ENCODE results near the gene GNG7. TPM values are rescaled to one million over a fixed set of nuclear protein-coding genes. Genes with fewer than 3 reads are reported as not detected.

Gene GNG7
- total RNA-seq, 1 experiment from 2014 or later = 9.6 TPM

DNA sequence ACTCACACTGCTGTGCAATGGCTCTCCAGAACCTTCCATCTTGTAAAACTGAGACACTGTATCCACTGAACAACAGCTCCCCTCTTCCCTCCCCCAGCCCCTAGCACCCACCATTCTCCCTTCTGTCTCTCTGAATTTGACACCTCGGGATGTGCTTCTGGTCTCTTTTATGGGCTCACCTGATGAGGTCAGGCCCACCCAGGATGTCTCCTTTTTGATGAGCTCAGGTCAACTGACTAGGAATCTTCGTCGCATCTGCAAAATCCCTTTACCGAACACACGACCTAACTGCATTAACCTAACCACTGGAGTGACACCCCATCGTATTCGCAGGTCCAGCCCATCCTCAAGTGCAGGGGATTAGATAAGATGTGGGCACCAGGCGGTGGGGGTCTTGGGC lies 73.9 kb downstream of the GNG7 start:
- CTCF ChIA-PET = interaction anchor here (1.0 to 1.8 kb wide), 3 partner anchors 9 to 50 kb away, joined by 3 to 8 read pairs (median 6); no protein-coding TSS in a partner anchor
- peaks cover 3% of the 10 kb centered on the region; the same call in 1 of the 2 replicates for H3K4me1 Mint-ChIP-seq
- ATAC-seq = no peak
- no peak for TF ChIP-seq HMGXB4 (CRISPR knock-in tag; IDR thresholded peaks at IDR 0.05)
- no peak for TF ChIP-seq ZBTB43 (CRISPR knock-in tag; IDR thresholded peaks at IDR 0.05)
- no peak for TF ChIP-seq GRHL2 (CRISPR knock-in tag; IDR thresholded peaks at IDR 0.05; ENCODE audit: insufficient replicate concordance, severe bottlenecking)
- TF ChIP-seq SOX15 (CRISPR knock-in tag; IDR thresholded peaks at IDR 0.05) = no peak
- no peak for TF ChIP-seq CREM (CRISPR knock-in tag; IDR thresholded peaks at IDR 0.05)
- TF ChIP-seq SMAD4 (CRISPR knock-in tag; IDR thresholded peaks at IDR 0.05) = no peak
- no peak for TF ChIP-seq AR (CRISPR knock-in tag; IDR thresholded peaks at IDR 0.05)
- no peak for TF ChIP-seq ZNF263 (CRISPR knock-in tag; IDR thresholded peaks at IDR 0.05; ENCODE audit: low read depth)
- TF ChIP-seq, protein P1, sequence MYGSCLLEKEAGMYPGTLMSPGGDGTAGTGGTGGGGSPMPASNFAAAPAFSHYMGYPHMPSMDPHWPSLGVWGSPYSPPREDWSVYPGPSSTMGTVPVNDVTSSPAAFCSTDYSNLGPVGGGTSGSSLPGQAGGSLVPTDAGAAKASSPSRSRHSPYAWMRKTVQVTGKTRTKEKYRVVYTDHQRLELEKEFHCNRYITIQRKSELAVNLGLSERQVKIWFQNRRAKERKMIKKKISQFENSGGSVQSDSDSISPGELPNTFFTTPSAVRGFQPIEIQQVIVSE (CRISPR knock-in tag; IDR thresholded peaks at IDR 0.05; ENCODE audit: borderline replicate concordance) = no peak
- TF ChIP-seq ZNF138 (CRISPR knock-in tag; conservative IDR thresholded peaks at IDR 0.05) = no peak
- no peak for TF ChIP-seq JAZF1 (CRISPR knock-in tag; IDR thresholded peaks at IDR 0.05)
- no peak for TF ChIP-seq GTF2I (CRISPR knock-in tag; conservative IDR thresholded peaks at IDR 0.05)
- no peak for DNase-seq (ENCODE audit: low spot score)
- no peaks in the 10 kb centered on the region; the same call in 1 of the 2 replicates for H3K27me3 Mint-ChIP-seq (ENCODE audit: low read depth)
- no peak overlapping the region for H3K4me3 Mint-ChIP-seq
- POLR2A ChIA-PET = no interaction called here
- H3K9me3 Mint-ChIP-seq = peaks cover 37% of the 10 kb centered on the region
- H3K36me3 Mint-ChIP-seq = peaks cover 8% of the 10 kb centered on the region; the same call in 1 of the 2 replicates
- H3K27ac Mint-ChIP-seq = no peak overlapping the region

DNA sequence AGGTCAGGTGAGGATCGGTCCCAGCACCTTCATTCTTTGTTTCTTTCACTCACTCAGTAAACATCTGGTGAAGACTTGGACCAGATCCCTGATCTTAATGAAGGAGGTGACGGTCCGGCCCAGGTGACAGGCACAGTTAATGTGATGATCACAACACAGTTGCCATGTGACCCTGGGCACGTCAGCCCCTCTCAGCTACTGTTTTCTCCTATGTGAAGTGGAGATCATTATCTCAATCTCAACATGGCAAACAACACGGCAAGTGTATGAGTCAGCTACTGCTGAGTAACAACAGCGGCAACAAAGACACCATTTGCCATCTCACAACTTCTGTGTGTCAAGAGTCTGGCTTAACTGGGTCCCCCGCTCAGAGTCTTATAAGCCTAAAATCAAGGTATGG lies 74.6 kb downstream of the GNG7 start:
- H3K4me1 Mint-ChIP-seq = peaks cover 3% of the 10 kb centered on the region; the same call in 1 of the 2 replicates
- TF ChIP-seq ZNF532 (CRISPR knock-in tag; IDR thresholded peaks at IDR 0.05; ENCODE audit: borderline replicate concordance) (no peak), ZNF396 (CRISPR knock-in tag; IDR thresholded peaks at IDR 0.05; ENCODE audit: borderline replicate concordance) (no peak), ZNF263 (CRISPR knock-in tag; IDR thresholded peaks at IDR 0.05; ENCODE audit: low read depth) (no peak), JAZF1 (CRISPR knock-in tag; IDR thresholded peaks at IDR 0.05) (no peak)
- TF ChIP-seq, protein P2, sequence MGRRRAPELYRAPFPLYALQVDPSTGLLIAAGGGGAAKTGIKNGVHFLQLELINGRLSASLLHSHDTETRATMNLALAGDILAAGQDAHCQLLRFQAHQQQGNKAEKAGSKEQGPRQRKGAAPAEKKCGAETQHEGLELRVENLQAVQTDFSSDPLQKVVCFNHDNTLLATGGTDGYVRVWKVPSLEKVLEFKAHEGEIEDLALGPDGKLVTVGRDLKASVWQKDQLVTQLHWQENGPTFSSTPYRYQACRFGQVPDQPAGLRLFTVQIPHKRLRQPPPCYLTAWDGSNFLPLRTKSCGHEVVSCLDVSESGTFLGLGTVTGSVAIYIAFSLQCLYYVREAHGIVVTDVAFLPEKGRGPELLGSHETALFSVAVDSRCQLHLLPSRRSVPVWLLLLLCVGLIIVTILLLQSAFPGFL (CRISPR knock-in tag; IDR thresholded peaks at IDR 0.05; ENCODE audit: borderline replicate concordance) = no peak
- ChIA-PET POLR2A (interaction anchor here (0.6 kb wide), 1 partner anchor 240 kb away, joined by 3 read pairs; no protein-coding TSS in a partner anchor), CTCF (interaction anchor here (0.6 to 1.8 kb wide), 4 partner anchors 9 to 1998 kb away, joined by 3 to 8 read pairs (median 4); no protein-coding TSS in a partner anchor)
- no peak for ATAC-seq
- H3K36me3 Mint-ChIP-seq = peaks cover 8% of the 10 kb centered on the region; the same call in 1 of the 2 replicates
- H3K9me3 Mint-ChIP-seq = peaks cover 37% of the 10 kb centered on the region
- no peaks in the 10 kb centered on the region; the same call in 1 of the 2 replicates for H3K27me3 Mint-ChIP-seq (ENCODE audit: low read depth)
- H3K27ac Mint-ChIP-seq = no peak overlapping the region
- DNase-seq (ENCODE audit: low spot score) = no peak
- no peak overlapping the region for H3K4me3 Mint-ChIP-seq

Data from WTC11 (cell line).